OCI-M1 (cell line): ENCODE results near the gene KRT13.
"Not testable (repeated sequence)": the region's sequence is repeated elsewhere in the genome, so short reads cannot be mapped to it uniquely, and the experiment has no call there.

Source experiments
- DNase-seq: peaks from one replicate; lab custom pipeline; 2025; lab: John Stamatoyannopoulos, UW

KRT13 gene

GRCh38 chr17:41505007-41505808 lies at the start of gene KRT13:
Gene KRT13 (minus strand): TSS chr17:41505612. CDS start chr17:41505550, 62 bp downstream.
- DNase-seq, result no peak

GRCh38 chr17:41553987-41554680 lies 48.7 kb upstream of the KRT13 start:
- DNase-seq, result no peak

GRCh38 chr17:41553176-41553575 lies 47.8 kb upstream of the KRT13 start:
- DNase-seq, result no peak

GRCh38 chr17:41552455-41552854 lies 47.0 kb upstream of the KRT13 start:
- DNase-seq, result no peak

- no peak for DNase-seq
These were observed 46.0 kb upstream of the KRT13 start for GRCh38 chr17:41551365-41551764.

GRCh38 chr17:41549596-41550039 lies 44.2 kb upstream of the KRT13 start:
- DNase-seq, result peak; percentile 81

- peak; percentile 93 for DNase-seq
These were observed 43.6 kb upstream of the KRT13 start for GRCh38 chr17:41548844-41549595.

- DNase-seq, result peak; percentile 16
These were observed 42.8 kb upstream of the KRT13 start for GRCh38 chr17:41547921-41548843.

GRCh38 chr17:41547378-41547841 lies 42.0 kb upstream of the KRT13 start:
- DNase-seq, result no peak

GRCh38 chr17:41546819-41547218 lies 41.4 kb upstream of the KRT13 start:
- DNase-seq, result no peak

- no peak for DNase-seq
These were observed 40.5 kb upstream of the KRT13 start for GRCh38 chr17:41545829-41546410.

GRCh38 chr17:41544935-41545334 lies 39.5 kb upstream of the KRT13 start:
- DNase-seq, result no peak

- no peak for DNase-seq
These were observed 39.1 kb upstream of the KRT13 start for GRCh38 chr17:41544491-41544892.

- not testable (repeated sequence) for DNase-seq
These were observed 37.4 kb upstream of the KRT13 start for GRCh38 chr17:41542786-41543185.

GRCh38 chr17:41542357-41542756 lies 36.9 kb upstream of the KRT13 start:
- no peak for DNase-seq

GRCh38 chr17:41540921-41541625 lies 35.7 kb upstream of the KRT13 start:
- no peak for DNase-seq

- DNase-seq, result no peak
These were observed 34.7 kb upstream of the KRT13 start for GRCh38 chr17:41539979-41540701.

GRCh38 chr17:41539071-41539492 lies 33.7 kb upstream of the KRT13 start:
- no peak for DNase-seq

- DNase-seq, result no peak
These were observed 33.2 kb upstream of the KRT13 start for GRCh38 chr17:41538565-41538991.

GRCh38 chr17:41537990-41538389 lies 32.6 kb upstream of the KRT13 start:
- DNase-seq, result no peak
